G401 (cell line): ENCODE data around the gene P2RX5. TPM values are rescaled to one million over a fixed set of nuclear protein-coding genes. Genes with fewer than 3 reads are reported as not detected.
A peak's percentile ranks its signal among the peaks of the same experiment; 100 is the strongest.
"Not testable (repeated sequence)": the region's sequence is repeated elsewhere in the genome, so short reads cannot be mapped to it uniquely, and the experiment has no call there.

Experiments
- DNase-seq: peaks from one replicate; pipeline ENCODE4 v3.0.0-alpha.2; 2015; ENCODE audit warnings: low spot score
- in situ Hi-C: cut with HindIII; loops from 2 replicates; pipeline ENCODE4 v1.10.0; 2016; ENCODE audit warnings: low sequenced_read_pairs, mixed read lengths
- total RNA-seq: library from RNA; depleted of rRNA; stranded (reverse); fragments of >200 nt; shearing (Covaris generic); gene quantifications from 2 replicates; pipeline ENCODE4 v1.2.3, GENCODE V29; 2014; rRNA removed

P2RX5 gene, protein sequence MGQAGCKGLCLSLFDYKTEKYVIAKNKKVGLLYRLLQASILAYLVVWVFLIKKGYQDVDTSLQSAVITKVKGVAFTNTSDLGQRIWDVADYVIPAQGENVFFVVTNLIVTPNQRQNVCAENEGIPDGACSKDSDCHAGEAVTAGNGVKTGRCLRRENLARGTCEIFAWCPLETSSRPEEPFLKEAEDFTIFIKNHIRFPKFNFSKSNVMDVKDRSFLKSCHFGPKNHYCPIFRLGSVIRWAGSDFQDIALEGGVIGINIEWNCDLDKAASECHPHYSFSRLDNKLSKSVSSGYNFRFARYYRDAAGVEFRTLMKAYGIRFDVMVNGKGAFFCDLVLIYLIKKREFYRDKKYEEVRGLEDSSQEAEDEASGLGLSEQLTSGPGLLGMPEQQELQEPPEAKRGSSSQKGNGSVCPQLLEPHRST
- 1.0 and 12.9 TPM in 2 replicates for total RNA-seq

DNA sequence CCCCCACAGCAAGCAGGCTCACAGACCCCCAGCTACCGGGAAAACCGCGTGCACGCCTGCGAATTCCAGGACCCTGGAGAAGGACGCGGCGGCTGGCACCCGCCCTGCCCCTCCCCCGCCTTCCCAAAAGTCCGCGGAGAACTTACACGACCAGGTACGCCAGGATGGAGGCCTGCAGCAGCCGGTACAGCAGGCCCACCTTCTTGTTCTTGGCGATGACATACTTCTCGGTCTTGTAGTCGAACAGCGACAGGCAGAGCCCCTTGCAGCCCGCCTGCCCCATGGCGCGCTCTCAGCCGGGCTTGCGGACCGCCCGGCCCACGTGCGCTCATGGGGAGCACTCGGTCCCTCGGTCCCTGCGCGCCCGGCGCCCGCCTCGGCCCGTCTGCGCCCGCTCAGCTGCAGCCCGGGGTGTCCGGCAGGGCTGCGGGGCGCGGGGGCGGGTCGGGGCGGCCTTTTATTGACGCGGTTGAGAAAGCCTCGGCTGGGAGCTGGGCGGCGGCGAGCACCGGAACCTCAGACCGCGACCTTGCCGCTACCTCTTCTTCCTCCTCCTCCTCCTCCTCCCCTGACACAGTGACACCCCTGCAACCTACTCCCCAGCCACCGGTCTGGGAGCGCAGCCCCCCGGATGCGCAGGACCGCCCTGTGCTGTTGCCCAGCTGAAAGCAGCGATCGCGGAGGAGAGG, at the start of gene P2RX5:
TSS of gene P2RX5 (minus strand) at position 433 of the 689 bp plus-strand sequence. CDS start at position 283, 150 bp downstream.
- peak; percentile 16 for DNase-seq
- in situ Hi-C loops: no loop called here

DNA sequence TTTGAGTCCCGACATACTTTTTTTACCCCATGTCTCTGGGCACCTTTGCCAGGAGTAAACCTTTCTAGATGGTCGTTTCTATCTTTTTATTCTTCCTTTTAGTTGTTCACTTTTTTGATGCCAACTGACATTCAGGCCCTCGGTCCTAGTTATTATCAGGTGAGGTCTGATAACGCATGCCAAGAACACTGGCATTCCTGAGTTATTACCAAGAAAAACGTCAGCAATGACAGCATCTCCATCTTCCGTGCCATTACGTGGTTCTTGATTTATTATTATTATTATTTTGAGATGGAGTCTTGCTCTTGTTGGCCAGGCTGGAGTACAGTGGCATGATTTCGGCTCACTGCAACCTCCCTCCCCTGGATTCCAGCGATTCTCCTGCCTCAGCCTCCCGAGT, 49.1 kb upstream of the P2RX5 start:
- DNase-seq: no peak
- in situ Hi-C loops: loop anchor here (10.0 kb wide), 1 partner anchor 60 kb away; the partner anchor contains the start of gene ITGAE

DNA sequence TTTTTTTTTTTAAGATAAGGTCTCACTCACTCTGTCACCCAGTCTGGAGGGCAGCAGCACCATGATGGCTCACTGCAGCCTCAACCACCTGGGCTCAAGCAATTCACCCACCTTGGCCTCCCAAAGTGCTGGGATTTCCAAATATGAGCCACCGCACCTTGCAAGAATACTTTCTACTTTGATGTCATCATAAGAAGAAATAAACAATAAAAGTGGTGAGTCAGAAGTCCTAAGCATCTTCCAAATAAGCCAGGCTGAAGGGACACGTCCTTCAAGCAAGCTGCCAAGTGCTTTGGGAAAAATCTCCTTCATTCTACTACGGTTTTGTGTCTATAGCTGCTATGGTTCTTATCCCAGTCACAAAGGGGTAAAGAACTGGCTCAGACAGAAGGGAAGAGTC, 48.1 kb upstream of the P2RX5 start:
- in situ Hi-C loops: loop anchor here (10.0 kb wide), 1 partner anchor 61 kb away; the partner anchor contains the start of gene ITGAE
- no peak for DNase-seq

DNA sequence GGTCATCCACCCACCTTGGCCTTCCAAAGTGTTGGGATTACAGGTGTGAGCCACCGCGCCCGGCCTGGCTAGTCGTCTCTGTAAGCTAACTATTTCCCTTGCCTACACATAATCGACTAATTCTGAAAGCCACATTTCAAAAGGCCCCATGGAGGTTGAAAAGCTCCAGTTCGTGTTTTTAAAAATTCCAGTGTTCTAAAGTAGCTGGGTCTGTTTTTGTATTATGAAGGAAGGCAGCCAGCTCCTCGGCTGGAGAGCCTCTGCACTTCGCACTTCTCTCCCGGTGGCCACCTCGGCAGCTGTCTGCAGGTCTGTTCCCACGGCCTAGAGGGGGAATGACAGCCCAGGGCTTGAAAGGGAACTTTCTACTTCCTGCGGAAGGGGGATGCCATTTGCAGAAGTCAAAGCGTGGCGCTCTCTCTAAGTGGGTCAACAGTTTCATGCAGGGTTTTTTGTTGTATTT, 44.7 kb upstream of the P2RX5 start:
- no peak for DNase-seq
- in situ Hi-C loops: loop anchor here (10.0 kb wide), 1 partner anchor 64 kb away; the partner anchor contains the start of gene ITGAE

DNA sequence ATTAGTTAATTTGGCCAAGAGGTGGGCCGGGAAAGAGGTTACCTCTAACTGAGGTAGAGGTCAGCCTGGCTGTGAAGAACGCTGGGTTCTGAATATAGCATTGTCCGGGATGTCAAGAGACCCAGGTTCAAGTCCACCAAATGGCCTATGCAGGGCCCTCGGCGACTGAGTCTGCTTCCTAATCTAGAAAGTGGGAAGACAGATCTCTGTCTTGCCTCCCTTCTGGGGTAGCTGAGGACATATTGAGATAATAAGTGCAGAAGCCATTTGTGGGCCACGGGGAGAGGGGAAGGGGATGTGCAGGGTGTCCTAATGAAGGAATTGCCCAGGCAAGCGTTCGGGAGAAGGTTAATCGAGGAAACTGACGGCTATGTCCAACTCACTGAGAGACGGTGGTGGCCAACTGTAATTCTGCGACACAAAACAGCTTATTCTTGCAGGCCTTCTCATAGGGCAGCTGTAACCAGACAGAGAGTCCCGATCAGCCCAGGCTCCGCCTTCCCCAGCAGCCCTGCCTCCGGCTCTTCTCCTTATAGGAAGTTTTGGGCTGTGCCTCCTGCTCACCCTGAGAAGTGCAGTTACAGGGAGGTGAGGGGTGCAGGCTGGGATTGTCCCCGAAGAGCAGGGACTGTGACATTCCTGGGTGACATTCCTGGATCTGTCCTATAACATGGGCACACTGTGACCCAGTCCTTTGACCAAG, 43.6 kb upstream of the P2RX5 start:
- in situ Hi-C loops: loop anchor here (10.0 kb wide), 1 partner anchor 65 kb away; the partner anchor contains the start of gene ITGAE
- no peak for DNase-seq

DNA sequence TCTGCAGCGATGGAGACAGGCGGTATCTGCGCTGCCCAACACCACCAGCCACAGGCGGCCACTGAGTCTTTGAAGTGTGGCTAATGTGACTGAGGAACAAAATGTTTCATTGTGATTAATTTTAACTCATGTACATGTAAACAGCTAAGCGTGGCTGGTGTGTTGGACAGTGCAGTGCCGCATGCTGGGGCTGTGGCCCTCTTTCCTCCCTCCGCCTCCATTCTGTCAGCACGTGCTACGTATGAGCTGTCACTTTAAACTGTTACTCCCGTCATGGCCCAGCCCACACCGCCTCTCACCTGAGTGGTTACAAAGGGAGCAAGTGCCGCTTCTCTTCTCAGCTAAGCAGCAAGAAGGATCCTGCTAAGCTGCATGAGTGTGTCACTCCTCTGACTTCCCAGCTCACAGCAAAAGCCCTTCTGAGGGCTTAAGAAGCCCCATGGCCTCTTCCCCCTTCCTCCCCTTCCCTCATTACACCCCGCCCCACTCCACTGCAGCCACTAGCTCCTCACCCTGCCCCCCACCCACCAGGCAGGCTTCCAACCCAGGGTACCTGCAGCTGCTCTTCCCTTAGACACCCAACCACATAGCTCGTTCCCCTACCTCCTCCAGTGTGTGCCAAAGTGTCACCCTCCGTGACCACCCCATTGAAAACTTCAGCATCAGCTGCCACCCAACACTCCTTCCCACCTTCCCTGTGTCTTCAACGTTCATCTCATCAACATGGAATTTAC, 42.8 kb upstream of the P2RX5 start:
- peak; percentile 78 for DNase-seq
- in situ Hi-C loops: no loop called here

DNA sequence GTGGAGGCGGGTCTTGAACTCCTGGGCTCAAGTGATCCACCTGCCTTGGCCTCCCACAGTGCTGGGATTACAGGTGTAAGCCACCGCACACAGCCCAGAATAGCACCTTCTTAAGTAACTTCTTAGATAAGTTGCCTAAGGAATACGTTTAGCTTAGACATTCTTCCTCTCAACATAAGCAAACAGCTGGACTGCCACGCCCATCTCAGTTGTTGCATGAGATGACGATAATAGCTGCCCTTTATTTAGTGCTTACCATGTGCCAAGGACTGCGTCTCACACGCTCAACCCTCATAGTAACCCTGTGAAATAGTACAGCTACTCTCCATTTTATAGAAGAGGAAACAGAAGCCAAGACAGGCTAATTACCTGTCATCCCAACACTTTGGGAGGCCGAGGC, 39.6 kb upstream of the P2RX5 start:
- in situ Hi-C loops: no loop called here
- no peak for DNase-seq

DNA sequence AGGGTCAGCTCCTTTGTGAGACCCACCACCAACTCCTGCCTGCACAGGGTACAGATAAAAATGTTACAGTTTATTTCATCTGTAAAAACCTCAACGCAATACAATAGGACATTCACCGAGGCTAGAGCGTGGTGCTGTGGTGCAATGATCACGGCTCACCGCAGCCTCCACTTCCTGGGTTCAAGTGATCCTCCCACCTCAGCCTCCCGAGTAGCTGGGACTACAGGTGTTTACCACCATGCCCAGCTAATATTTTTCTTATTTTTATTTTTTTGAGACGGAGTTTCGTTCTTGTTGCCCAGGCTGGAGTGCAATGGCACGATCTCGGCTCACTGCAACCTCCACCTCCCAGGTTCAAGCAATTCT, 38.9 kb upstream of the P2RX5 start:
- DNase-seq, in situ Hi-C loops: not testable (repeated sequence)

DNA sequence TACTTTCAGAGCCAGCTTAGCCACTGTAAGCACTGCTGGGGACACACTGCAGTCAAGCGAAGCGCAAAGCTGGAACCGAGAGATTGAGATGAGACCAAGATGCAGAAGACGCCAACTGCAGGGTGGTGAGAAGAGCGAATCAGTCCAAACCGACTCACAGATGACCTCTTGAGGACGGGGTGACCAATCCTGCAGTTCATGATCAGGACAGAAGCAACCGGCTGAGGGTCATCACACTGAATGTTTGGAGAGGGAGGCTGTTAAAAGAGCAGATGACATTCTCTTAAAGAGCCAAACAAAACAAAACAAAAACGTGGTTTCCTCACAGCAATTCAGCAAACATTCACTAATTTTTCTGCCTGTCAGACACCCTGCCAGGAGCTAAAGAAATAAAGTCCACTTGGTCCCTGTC, 36.3 kb upstream of the P2RX5 start:
- in situ Hi-C loops: no loop called here
- no peak for DNase-seq

DNA sequence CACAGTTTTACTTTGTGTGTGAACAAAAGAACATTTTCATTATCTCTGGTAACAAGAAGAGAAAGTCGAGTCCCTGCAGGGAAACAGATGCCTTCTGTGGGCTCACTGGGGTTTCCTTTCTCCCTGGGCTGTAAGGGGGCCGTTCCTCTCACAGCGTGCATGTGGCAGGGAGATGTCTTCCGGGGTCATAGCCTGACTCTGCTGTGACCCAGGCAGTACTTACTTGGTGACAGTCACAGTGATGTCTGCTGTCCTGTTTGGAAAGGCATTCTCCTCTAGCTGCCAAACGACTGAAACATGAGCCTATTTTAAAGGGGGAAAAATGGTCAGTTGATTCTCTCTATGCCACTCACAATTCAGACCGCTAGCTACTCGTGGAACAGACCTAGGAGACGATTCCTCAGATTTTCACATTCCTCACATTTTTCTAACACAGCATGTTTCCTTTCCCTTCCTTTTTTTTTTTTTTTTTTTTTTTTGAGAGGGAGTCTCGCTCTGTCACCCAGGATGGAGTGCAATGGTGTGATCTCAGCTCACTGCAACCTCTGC, 35.0 kb upstream of the P2RX5 start:
- no peak for DNase-seq

DNA sequence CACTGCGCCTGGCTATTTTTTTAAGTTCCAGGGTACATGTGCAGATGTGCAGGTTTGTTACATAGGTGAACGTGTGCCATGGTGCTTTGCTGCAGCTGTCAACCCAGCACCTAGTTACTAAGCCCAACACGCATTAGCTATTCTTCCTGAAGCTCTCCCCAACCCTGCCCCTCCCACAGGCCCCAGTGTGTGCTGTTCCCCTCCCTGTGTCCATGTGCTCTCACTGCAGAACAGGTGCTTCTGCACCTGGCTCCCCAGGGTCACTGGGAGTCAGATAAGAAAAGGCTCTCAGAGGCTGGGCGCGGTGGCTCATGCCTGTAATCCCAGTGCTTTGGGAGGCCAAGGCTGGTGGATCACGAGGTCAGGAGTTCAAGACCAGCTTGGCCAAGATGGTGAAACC, 33.9 kb upstream of the P2RX5 start:
- in situ Hi-C loops: no loop called here

More for the DNA sequence above, 35.0 kb upstream of the P2RX5 start:
- in situ Hi-C loops: no loop called here

DNA sequence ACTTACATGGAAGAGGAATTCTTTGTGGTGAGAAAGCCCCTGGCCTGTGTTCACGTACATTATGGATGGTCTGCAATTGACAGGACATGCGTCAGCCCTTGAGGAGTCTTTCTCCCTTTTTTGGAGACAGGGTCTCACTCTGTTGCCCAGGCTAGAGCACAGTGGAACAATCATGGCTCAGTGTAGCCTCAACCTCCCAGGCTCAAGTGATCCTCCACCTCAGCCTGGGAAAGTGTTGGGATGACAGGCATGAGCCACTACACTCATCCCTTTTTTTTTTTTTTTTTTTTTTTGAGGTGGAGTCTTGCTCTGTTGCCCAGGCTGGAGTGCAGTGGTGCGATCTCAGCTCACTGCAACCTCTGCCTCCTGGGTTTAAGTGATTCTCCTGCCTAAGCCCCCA, 32.1 kb upstream of the P2RX5 start:
- DNase-seq, in situ Hi-C loops: not testable (repeated sequence)

More for the DNA sequence above, 33.9 kb upstream of the P2RX5 start:
- DNase-seq: no peak

DNA sequence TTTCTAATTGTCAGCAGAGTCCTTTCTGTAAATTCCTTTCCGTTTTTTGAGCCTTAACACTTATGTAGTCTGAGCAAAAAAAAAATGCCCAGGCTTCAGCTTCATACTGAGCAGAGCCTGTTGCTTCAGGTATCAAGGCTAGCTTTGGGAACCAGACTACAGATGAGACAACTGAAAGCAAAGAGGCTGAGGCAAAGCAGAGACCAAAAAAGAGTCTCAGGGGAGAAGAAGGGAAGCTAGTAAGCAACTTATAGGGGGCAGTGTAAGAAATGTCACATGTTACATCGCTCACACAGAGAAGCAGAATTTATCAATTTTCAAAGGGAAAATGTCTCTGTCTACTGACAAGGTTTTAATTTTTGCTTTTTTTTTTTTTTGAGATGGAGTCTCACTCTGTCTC, 31.1 kb upstream of the P2RX5 start:
- DNase-seq: no peak
- in situ Hi-C loops: no loop called here

DNA sequence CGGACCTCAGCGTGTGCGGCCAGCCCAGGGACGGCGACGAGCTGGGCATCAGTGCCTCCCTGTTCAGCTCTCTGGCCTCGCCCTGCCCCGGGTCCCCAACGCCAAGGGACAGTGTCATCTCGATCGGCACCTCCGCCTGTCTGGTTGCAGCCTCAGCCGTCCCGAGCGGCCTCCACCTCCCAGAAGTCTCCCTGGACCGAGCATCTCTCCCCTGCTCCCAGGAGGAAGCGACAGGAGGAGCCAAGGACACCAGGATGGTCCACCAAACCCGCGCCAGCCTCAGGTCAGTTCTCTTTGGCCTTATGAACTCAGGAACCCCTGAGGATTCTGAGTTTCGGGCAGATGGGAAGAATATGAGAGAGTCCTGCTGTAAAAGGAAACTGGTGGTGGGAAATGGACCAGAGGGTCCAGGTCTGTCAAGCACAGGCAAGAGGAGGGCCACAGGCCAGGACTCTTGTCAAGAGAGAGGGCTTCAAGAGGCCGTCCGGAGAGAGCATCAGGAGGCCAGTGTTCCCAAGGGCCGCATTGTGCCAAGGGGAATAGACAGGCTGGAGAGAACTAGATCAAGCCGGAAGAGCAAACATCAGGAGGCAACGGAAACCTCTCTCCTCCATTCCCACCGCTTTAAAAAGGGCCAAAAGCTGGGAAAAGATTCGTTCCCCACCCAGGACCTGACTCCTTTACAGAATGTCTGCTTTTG, 28.6 kb upstream of the P2RX5 start:
- no peak for DNase-seq
- in situ Hi-C loops: no loop called here

DNA sequence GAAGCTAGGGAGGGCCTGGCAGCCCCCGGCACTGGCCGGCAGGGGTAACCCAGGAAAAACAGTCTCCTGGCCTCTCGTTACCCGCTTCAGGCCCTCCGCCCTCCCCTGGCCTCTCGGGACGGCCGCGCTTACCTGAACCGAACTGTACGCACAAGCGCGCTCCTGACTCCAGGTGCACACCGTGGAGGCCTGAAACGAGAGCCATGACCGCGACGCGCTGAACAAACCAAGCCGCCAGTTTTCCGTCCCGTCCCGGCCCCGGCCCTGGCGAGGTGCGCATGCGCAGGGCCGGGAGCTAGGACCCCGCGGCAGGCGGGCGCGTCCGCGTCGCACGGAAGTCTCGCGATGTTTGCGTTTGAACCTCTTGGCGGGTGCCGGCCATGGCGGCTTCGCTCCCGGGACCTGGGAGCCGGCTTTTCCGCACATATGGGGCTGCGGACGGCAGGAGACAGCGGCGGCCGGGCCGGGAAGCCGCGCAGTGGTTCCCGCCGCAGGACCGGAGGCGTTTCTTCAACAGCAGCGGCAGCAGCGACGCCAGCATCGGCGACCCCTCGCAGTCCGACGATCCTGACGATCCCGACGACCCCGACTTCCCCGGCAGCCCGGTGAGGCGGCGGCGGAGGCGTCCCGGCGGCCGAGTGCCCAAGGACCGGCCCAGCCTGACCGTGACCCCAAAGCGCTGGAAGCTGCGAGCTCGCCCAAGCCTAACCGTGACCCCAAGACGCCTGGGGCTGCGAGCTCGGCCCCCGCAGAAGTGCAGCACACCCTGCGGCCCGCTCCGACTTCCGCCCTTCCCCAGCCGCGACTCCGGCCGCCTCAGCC, 27.8 kb upstream of the P2RX5 start, which contains the start of gene HASPIN:
TSS of gene HASPIN (plus strand) at position 348 of the 822 bp plus-strand sequence. CDS start at position 381, 33 bp downstream.
- DNase-seq: peak; percentile 82

DNA sequence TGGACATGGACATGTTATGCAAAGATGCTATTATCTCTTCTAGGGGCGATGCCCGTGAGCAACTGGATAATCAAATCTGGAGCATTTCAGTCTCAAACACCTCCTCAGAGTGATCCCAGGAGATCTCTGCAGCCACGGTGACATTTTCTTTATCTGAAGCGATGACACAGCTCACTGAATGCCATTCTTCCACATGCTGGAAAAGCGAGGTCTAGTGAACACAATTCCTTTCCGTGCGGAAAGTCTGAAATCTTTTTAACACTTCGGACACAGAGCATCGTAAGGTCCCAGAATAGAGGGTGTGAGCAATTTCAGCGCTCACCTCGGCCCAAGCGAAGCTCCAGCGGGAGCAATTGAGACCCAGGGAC, 27.2 kb upstream of the P2RX5 start:
- in situ Hi-C loops: no loop called here
- DNase-seq: no peak

More for the DNA sequence above, 27.8 kb upstream of the P2RX5 start, which contains the start of gene HASPIN:
- in situ Hi-C loops: no loop called here

DNA sequence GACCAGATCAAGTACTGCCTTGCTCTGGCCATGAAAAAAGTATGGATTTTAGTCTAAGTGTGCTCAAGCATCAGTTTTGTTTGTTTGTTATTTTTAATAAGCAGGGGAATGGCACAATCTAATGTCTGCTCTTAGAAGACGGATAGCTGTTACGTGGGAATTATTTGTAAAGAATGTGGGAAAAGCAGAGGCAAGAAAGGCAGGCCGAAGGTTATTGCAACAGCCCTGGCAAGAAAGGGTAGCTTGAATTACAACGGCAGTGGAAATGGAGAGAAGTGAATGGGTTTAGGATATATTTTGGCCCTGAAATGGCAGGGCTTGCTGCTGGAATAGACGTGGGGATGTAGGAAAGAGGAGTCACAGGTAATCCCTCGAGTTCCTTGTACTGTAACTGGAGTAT, 26.8 kb upstream of the P2RX5 start:
- no peak for DNase-seq
- in situ Hi-C loops: no loop called here
